ENCODE data around the gene YWHAH.

Gene YWHAH

GRCh38 chr22:31991102-31991839 is 46.9 kb downstream of the YWHAH start:
- no peak overlapping the region for H3K27ac ChIP-seq (ENCODE audit: insufficient read depth in 1 of 2, low read depth in 1 of 2, low read length in 2 of 2, poor library complexity in 1 of 2, severe bottlenecking in 2 of 2)
- peaks cover 0 to 9% (median 2%) of the 10 kb centered on the region in 5 experiments for H3K27me3 ChIP-seq (replicated peaks in 2 of 5; ENCODE audit: control insufficient read depth in 4 of 5, insufficient read depth in 5 of 5, low read length in 4 of 5)
- CTCF ChIA-PET = no interaction called here
- DNase-seq = no peak
- POLR2A ChIA-PET = no interaction called here
- H3K4me1 ChIP-seq (ENCODE audit: control extremely low read depth in 1 of 4, control insufficient read depth in 4 of 4, insufficient read depth in 4 of 4, low read length in 3 of 4) = no peaks in the 10 kb centered on the region
- H3K9me3 ChIP-seq (ENCODE audit: control extremely low read depth in 1 of 5, control insufficient read depth in 4 of 5, insufficient read depth in 2 of 5, low read depth in 1 of 5, low read length in 4 of 5) = no peaks in the 10 kb centered on the region
- WGBS (ENCODE audit: insufficient coverage) = 100% methylated on average over 2 of the region's 4 CpGs
- H3K4me3 ChIP-seq (ENCODE audit: control insufficient read depth in 1 of 7, extremely low read depth in 1 of 7, insufficient read depth in 4 of 7, low read depth in 2 of 7, low read length in 6 of 7) = no peak overlapping the region
- H3K36me3 ChIP-seq (ENCODE audit: control insufficient read depth in 4 of 4, insufficient read depth in 4 of 4, low read length in 3 of 4) = no peaks in the 10 kb centered on the region

GRCh38 chr22:31995046-31995445 is 50.7 kb downstream of the YWHAH start:
- Histone ChIP-seq H3K9me3 (ENCODE audit: control extremely low read depth in 1 of 5, control insufficient read depth in 4 of 5, insufficient read depth in 2 of 5, low read depth in 1 of 5, low read length in 4 of 5) (no peaks in the 10 kb centered on the region), H3K27me3 (replicated peaks in 2 of 5; ENCODE audit: control insufficient read depth in 4 of 5, insufficient read depth in 5 of 5, low read length in 4 of 5) (peaks cover 0 to 10% (median under 1%) of the 10 kb centered on the region in 5 experiments), H3K27ac (ENCODE audit: insufficient read depth in 1 of 2, low read depth in 1 of 2, low read length in 2 of 2, poor library complexity in 1 of 2, severe bottlenecking in 2 of 2) (no peak overlapping the region), H3K4me1 (ENCODE audit: control extremely low read depth in 1 of 4, control insufficient read depth in 4 of 4, insufficient read depth in 4 of 4, low read length in 3 of 4) (no peaks in the 10 kb centered on the region), H3K4me3 (ENCODE audit: control insufficient read depth in 1 of 7, extremely low read depth in 1 of 7, insufficient read depth in 4 of 7, low read depth in 2 of 7, low read length in 6 of 7) (no peak overlapping the region), H3K36me3 (ENCODE audit: control insufficient read depth in 4 of 4, insufficient read depth in 4 of 4, low read length in 3 of 4) (no peaks in the 10 kb centered on the region)
- CTCF ChIA-PET = no interaction called here
- DNase-seq = no peak
- 93% methylated on average over 2 of the region's 3 CpGs for WGBS (ENCODE audit: insufficient coverage)
- POLR2A ChIA-PET = no interaction called here

GRCh38 chr22:31995807-31996206 is 51.5 kb downstream of the YWHAH start:
- no peak overlapping the region for H3K4me3 ChIP-seq (ENCODE audit: control insufficient read depth in 1 of 7, extremely low read depth in 1 of 7, insufficient read depth in 4 of 7, low read depth in 2 of 7, low read length in 6 of 7)
- no peak for DNase-seq
- ChIA-PET POLR2A (no interaction called here), CTCF (no interaction called here)
- H3K9me3 ChIP-seq (ENCODE audit: control extremely low read depth in 1 of 5, control insufficient read depth in 4 of 5, insufficient read depth in 2 of 5, low read depth in 1 of 5, low read length in 4 of 5) = no peaks in the 10 kb centered on the region
- H3K36me3 ChIP-seq (ENCODE audit: control insufficient read depth in 4 of 4, insufficient read depth in 4 of 4, low read length in 3 of 4) = no peaks in the 10 kb centered on the region
- no peaks in the 10 kb centered on the region for H3K4me1 ChIP-seq (ENCODE audit: control extremely low read depth in 1 of 4, control insufficient read depth in 4 of 4, insufficient read depth in 4 of 4, low read length in 3 of 4)
- H3K27ac ChIP-seq (ENCODE audit: insufficient read depth in 1 of 2, low read depth in 1 of 2, low read length in 2 of 2, poor library complexity in 1 of 2, severe bottlenecking in 2 of 2) = no peak overlapping the region
- H3K27me3 ChIP-seq (replicated peaks in 2 of 5; ENCODE audit: control insufficient read depth in 4 of 5, insufficient read depth in 5 of 5, low read length in 4 of 5) = peaks cover 0 to 4% (median 0%) of the 10 kb centered on the region in 5 experiments
- 64% methylated on average over 2 of the region's 3 CpGs for WGBS (ENCODE audit: insufficient coverage)

- no CpG with 5 or more reads among the region's 3 CpGs for WGBS (ENCODE audit: insufficient coverage)
- ChIA-PET CTCF (no interaction called here), POLR2A (no interaction called here)
- DNase-seq = no peak
- H3K4me1 ChIP-seq (ENCODE audit: control extremely low read depth in 1 of 4, control insufficient read depth in 4 of 4, insufficient read depth in 4 of 4, low read length in 3 of 4) = no peaks in the 10 kb centered on the region
- H3K9me3 ChIP-seq (ENCODE audit: control extremely low read depth in 1 of 5, control insufficient read depth in 4 of 5, insufficient read depth in 2 of 5, low read depth in 1 of 5, low read length in 4 of 5) = no peaks in the 10 kb centered on the region
- no peak overlapping the region for H3K27ac ChIP-seq (ENCODE audit: insufficient read depth in 1 of 2, low read depth in 1 of 2, low read length in 2 of 2, poor library complexity in 1 of 2, severe bottlenecking in 2 of 2)
- no peaks in the 10 kb centered on the region for H3K36me3 ChIP-seq (ENCODE audit: control insufficient read depth in 4 of 4, insufficient read depth in 4 of 4, low read length in 3 of 4)
- H3K4me3 ChIP-seq (ENCODE audit: control insufficient read depth in 1 of 7, extremely low read depth in 1 of 7, insufficient read depth in 4 of 7, low read depth in 2 of 7, low read length in 6 of 7) = no peak overlapping the region
- H3K27me3 ChIP-seq (replicated peaks in 2 of 5; ENCODE audit: control insufficient read depth in 4 of 5, insufficient read depth in 5 of 5, low read length in 4 of 5) = peaks cover 0 to 3% (median 0%) of the 10 kb centered on the region in 5 experiments
These were observed 54.5 kb downstream of the YWHAH start for GRCh38 chr22:31998784-31999385.

- POLR2A ChIA-PET = no interaction called here
- no peaks in the 10 kb centered on the region for H3K4me1 ChIP-seq (ENCODE audit: control extremely low read depth in 1 of 4, control insufficient read depth in 4 of 4, insufficient read depth in 4 of 4, low read length in 3 of 4)
- H3K36me3 ChIP-seq (ENCODE audit: control insufficient read depth in 4 of 4, insufficient read depth in 4 of 4, low read length in 3 of 4) = no peaks in the 10 kb centered on the region
- CTCF ChIA-PET = interaction anchor here (0.5 kb wide), 1 partner anchor 394 kb away, joined by 4 read pairs; no protein-coding TSS in a partner anchor
- no peak overlapping the region for H3K4me3 ChIP-seq (ENCODE audit: control insufficient read depth in 1 of 7, extremely low read depth in 1 of 7, insufficient read depth in 4 of 7, low read depth in 2 of 7, low read length in 6 of 7)
- DNase-seq = no peak
- H3K27me3 ChIP-seq (replicated peaks in 2 of 5; ENCODE audit: control insufficient read depth in 4 of 5, insufficient read depth in 5 of 5, low read length in 4 of 5) = peaks cover 0 to 3% (median 0%) of the 10 kb centered on the region in 5 experiments
- H3K27ac ChIP-seq (ENCODE audit: insufficient read depth in 1 of 2, low read depth in 1 of 2, low read length in 2 of 2, poor library complexity in 1 of 2, severe bottlenecking in 2 of 2) = no peak overlapping the region
- H3K9me3 ChIP-seq (ENCODE audit: control extremely low read depth in 1 of 5, control insufficient read depth in 4 of 5, insufficient read depth in 2 of 5, low read depth in 1 of 5, low read length in 4 of 5) = no peaks in the 10 kb centered on the region
- 100% methylated on average over 1 of the region's 1 CpG for WGBS (ENCODE audit: insufficient coverage)
These were observed 55.8 kb downstream of the YWHAH start for GRCh38 chr22:32000181-32000580.

GRCh38 chr22:32005453-32005852 is 61.1 kb downstream of the YWHAH start:
- peaks cover 0 to 5% (median 4%) of the 10 kb centered on the region in 5 experiments for H3K9me3 ChIP-seq (ENCODE audit: control extremely low read depth in 1 of 5, control insufficient read depth in 4 of 5, insufficient read depth in 2 of 5, low read depth in 1 of 5, low read length in 4 of 5)
- no peak for DNase-seq
- H3K4me3 ChIP-seq (ENCODE audit: control insufficient read depth in 1 of 7, extremely low read depth in 1 of 7, insufficient read depth in 4 of 7, low read depth in 2 of 7, low read length in 6 of 7) = no peak overlapping the region
- H3K4me1 ChIP-seq (ENCODE audit: control extremely low read depth in 1 of 4, control insufficient read depth in 4 of 4, insufficient read depth in 4 of 4, low read length in 3 of 4) = no peaks in the 10 kb centered on the region
- CTCF ChIA-PET = no interaction called here
- no peaks in the 10 kb centered on the region for H3K36me3 ChIP-seq (ENCODE audit: control insufficient read depth in 4 of 4, insufficient read depth in 4 of 4, low read length in 3 of 4)
- WGBS (ENCODE audit: insufficient coverage) = 83% methylated on average over 1 of the region's 1 CpG
- no peak overlapping the region for H3K27ac ChIP-seq (ENCODE audit: insufficient read depth in 1 of 2, low read depth in 1 of 2, low read length in 2 of 2, poor library complexity in 1 of 2, severe bottlenecking in 2 of 2)
- POLR2A ChIA-PET = no interaction called here
- H3K27me3 ChIP-seq (replicated peaks in 2 of 5; ENCODE audit: control insufficient read depth in 4 of 5, insufficient read depth in 5 of 5, low read length in 4 of 5) = no peaks in the 10 kb centered on the region
